Measurements from ENCODE around the gene ZBTB17. TPM values are rescaled to one million over a fixed set of nuclear protein-coding genes. Genes with fewer than 3 reads are reported as not detected.
A peak's percentile ranks its signal among the peaks of the same experiment; 100 is the strongest.

Gene ZBTB17
- total and polyA plus RNA-seq, 2 of the 4 experiments (the other 2 are of a cell fraction), result 26.3 to 58.2 TPM

- intact Hi-C loops (cut with micrococcal nuclease), result no loop called here
- Histone ChIP-seq H2BK20ac (ENCODE audit: low read depth, low read length) (peak overlapping the region; percentile 92), H3K18ac (ENCODE audit: low read depth, low read length) (peak overlapping the region; percentile 56), H3K4ac (ENCODE audit: low read depth, low read length) (peak overlapping the region; percentile 97), H3K9me3 (ENCODE audit: control insufficient read depth, insufficient read depth, low read length) (no peaks in the 10 kb centered on the region), H2AK9ac (replicated peaks; ENCODE audit: low read depth, low read length, poor library complexity) (peak overlapping the region; percentile 100), H3K56ac (ENCODE audit: extremely low read depth, insufficient read depth, low read length) (peak overlapping the region; percentile 31; the same call in 1 of the 2 replicates), H4K20me1 (ENCODE audit: insufficient read depth, low read length) (peaks cover 6% of the 10 kb centered on the region; the same call in 1 of the 2 replicates), H3K27me3 (ENCODE audit: control insufficient read depth, insufficient read depth, low read length) (no peaks in the 10 kb centered on the region), H2AK5ac (ENCODE audit: low read depth, low read length) (peak overlapping the region; percentile 99), H3K4me1 (ENCODE audit: control insufficient read depth, insufficient read depth, low read length) (peaks cover 51% of the 10 kb centered on the region), H3K4me2 (ENCODE audit: low read depth, low read length) (no peak overlapping the region), H4K5ac (ENCODE audit: low read depth, low read length) (peak overlapping the region; percentile 19; the same call in 1 of the 2 replicates), H2AFZ (replicated peaks; ENCODE audit: low read length, poor library complexity) (no peak overlapping the region), H2BK120ac (ENCODE audit: low read depth, low read length) (peak overlapping the region; percentile 91), H4K8ac (ENCODE audit: low read depth in 2 of 2, low read length in 2 of 2) (peak overlapping the region; percentile 40 to 81), H3K9me1 (ENCODE audit: insufficient read depth, low read length) (peaks cover 54% of the 10 kb centered on the region), H3K14ac (replicated peaks; ENCODE audit: low read depth, low read length) (peak overlapping the region; percentile 97), H4K91ac (ENCODE audit: insufficient read depth, low read depth, low read length) (peak overlapping the region; percentile 97), H3K9ac (ENCODE audit: low read depth, low read length) (no peak overlapping the region; the same call in 1 of the 2 replicates), H3K27ac (ENCODE audit: insufficient read depth, low read length) (peak overlapping the region; percentile 87), H2BK5ac (ENCODE audit: low read depth, low read length, poor library complexity, severe bottlenecking) (peak overlapping the region; percentile 95), H2BK15ac (ENCODE audit: low read depth, low read length) (peak overlapping the region; percentile 92; the same call in 2 of the 3 replicates), H3K4me3 (ENCODE audit: insufficient read depth, low read depth, low read length) (no peak overlapping the region), H3K79me1 (ENCODE audit: low read depth in 1 of 2, low read length in 2 of 2) (peaks cover 53 to 85% of the 10 kb centered on the region in 2 experiments), H3K23ac (ENCODE audit: low read depth, low read length) (peak overlapping the region; percentile 93), H3K36me3 (ENCODE audit: control insufficient read depth, insufficient read depth, low read length) (peaks cover 24% of the 10 kb centered on the region)
- dilution Hi-C loops (cut with HindIII; ENCODE audit: low sequenced_read_pairs, unreplicated experiment), result no loop called here
- TF ChIP-seq BHLHE40 (IDR thresholded peaks at IDR 0.05; ENCODE audit: low read depth, low read length), result peak; percentile 26; the same call in 1 of the 2 replicates
- TF ChIP-seq, protein P1, sequence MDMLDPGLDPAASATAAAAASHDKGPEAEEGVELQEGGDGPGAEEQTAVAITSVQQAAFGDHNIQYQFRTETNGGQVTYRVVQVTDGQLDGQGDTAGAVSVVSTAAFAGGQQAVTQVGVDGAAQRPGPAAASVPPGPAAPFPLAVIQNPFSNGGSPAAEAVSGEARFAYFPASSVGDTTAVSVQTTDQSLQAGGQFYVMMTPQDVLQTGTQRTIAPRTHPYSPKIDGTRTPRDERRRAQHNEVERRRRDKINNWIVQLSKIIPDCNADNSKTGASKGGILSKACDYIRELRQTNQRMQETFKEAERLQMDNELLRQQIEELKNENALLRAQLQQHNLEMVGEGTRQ (IDR thresholded peaks at IDR 0.05; ENCODE audit: low read depth, low read length), result no peak
- WGBS, 2 experiments (ENCODE audit: extremely low coverage in 2 of 2, insufficient read length in 1 of 2), result no CpG with 5 or more reads among the region's 10 CpGs
- no peak for ATAC-seq (ENCODE audit: low read depth)
- in situ Hi-C loops (cut with MboI; ENCODE audit: low sequenced_read_pairs), result no loop called here
- CTCF ChIA-PET, result interaction anchor here (0.6 to 1.6 kb wide), 3 partner anchors 22 to 159 kb away, joined by 3 to 4 read pairs (median 3); partner anchors contain the start of gene ZBTB17
- DNase-seq, result peak; percentile 42
- BruUV-seq (replicated peaks), result no TSS peak
- POLR2A ChIA-PET (ENCODE audit: unreplicated experiment), result no interaction called here
Observed at GRCh38 chr1:15950763-15951295, 25.1 kb downstream of the ZBTB17 start.
